GM19238 (cell line): ENCODE data around the gene IFITM2.
"Not testable (repeated sequence)": the region's sequence is repeated elsewhere in the genome, so short reads cannot be mapped to it uniquely, and the experiment has no call there.

Experiments
- DNase-seq: peaks from one replicate; pipeline ENCODE4 v3.0.0; 2011; ENCODE audit warnings: low spot score; ENCODE audit not compliant: insufficient read length

The IFITM2 gene

GRCh38 chr11:281486-282161 is 26.0 kb upstream of the IFITM2 start:
- no peak for DNase-seq

DNA sequence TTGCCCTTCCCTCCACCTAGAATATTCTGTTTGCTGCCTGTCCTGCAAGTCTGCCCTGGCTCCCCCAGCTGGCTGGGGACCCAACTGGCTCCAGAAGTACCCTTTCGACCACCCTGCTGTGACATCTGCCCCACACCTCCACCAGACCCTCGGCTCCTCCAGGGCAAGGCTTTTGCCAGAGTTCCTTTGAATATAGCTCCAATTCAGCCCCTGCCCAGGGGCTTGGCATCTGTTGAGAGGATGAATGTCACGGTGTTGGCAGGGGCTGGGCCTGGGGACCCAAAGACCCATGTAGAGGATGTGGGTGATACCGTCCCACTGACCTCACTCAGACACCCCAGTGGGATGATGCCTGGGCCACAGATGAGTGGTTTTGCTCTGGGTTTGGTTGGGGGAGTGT is 25.4 kb upstream of the IFITM2 start:
- no peak for DNase-seq

DNA sequence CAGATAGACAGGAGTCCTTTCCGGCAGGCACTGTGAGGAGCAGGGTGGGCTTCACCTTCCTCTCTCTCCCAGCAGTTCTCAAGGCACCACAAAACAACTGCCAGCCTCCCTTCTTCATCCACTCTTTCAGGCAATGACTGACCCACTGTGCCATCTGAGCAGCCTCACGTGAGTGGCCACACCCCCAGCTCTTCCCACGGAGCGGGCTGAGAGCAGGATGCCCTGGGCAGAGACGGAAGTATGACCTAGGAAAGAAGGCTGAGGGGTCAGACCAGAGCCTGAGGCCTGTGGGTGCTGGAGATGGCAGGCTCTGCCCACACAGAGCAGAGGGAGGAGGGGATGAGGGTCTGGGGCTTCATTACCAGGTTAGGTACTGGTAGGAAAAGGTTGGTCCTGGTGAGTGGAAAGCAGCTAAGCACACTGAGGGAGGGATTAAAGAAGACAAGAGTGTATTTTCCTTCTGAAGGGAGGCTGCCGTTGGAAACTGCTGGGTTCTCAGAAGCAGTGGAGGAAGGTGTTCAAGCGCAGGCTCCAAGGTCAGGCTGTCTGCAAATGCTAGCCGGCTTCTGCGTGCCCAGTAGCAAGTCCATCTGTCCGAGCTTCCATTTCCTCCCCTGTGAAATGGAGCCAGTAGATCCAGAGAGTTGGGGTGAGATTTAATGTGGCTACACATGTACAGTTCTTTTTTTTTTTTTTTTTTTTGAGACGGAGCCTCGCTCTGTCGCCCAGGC is 24.8 kb upstream of the IFITM2 start:
- no peak for DNase-seq

DNA sequence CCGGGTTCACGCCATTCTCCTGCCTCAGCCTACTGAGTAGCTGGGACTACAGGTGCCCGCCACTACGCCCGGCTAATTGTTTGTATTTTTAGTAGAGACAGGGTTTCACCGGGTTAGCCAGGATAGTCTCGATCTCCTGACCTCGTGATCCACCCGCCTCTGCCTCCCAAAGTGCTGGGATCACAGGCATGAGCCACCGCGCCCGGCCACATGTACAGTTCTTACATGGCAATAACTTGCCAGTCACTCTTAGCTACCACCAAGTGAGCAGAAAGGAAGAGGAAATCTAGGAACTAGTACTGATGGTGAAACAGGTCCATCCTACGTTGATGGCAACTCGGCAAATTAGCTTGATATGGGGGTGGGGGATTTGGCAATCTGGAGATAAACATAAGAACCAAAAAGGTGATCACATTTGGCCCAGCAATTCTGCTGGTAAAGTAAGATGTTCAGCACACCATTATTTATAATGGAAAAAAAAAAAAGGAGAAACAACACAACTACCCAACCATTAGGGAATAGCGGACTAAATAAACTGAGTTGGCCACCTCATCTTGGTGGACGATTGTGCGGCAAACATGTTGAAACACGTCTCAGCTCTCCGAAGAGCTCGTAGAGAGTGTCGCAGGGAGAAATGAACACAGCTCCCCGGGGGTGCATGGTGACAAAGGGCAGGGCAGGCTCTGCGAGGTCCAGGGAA is 24.1 kb upstream of the IFITM2 start:
- no peak for DNase-seq

- DNase-seq = peak; percentile 7
Observed at GRCh38 chr11:284105-285020, 23.3 kb upstream of the IFITM2 start.

GRCh38 chr11:285021-285893 is 22.4 kb upstream of the IFITM2 start:
- DNase-seq = no peak

- no peak for DNase-seq
Observed at GRCh38 chr11:285894-286220, 21.8 kb upstream of the IFITM2 start.

DNA sequence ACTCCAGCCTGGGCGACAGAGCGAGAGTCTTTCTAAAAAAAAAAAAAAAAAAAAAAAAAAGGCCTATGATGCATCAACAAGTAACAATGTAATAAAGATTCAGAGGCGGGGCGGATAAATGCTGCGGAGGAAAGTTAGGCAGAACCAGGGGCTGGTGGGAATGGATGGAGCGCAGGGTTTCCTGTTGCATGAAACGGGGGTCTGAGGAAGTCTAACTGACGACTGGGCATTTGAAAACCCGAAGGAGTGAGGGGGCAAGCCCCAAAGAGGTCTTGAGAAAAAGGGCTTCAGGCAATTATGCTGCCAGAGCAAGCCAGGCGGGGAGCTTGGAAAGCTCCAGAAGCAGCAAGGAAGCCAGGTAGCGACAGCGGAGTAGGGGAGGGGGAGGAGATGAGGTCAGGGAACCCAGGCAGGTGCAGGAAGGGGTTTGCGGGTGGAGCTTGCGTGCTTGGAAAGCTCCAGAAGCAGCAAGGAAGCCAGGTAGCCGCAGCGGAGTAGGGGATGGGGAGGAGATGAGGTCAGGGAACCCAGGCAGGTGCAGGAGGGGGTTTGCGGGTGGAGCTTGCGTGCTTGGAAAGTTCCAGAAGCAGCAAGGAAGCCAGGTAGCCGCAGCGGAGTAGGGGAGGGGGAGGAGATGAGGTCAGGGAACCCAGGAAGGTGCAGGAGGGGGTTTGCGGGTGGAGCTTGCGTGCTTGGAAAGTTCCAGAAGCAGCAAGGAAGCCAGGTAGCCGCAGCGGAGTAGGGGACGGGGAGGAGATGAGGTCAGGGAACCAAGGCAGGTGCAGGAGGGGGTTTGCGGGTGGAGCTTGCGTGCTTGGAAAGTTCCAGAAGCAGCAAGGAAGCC is 20.4 kb upstream of the IFITM2 start:
- not testable (repeated sequence) for DNase-seq

DNA sequence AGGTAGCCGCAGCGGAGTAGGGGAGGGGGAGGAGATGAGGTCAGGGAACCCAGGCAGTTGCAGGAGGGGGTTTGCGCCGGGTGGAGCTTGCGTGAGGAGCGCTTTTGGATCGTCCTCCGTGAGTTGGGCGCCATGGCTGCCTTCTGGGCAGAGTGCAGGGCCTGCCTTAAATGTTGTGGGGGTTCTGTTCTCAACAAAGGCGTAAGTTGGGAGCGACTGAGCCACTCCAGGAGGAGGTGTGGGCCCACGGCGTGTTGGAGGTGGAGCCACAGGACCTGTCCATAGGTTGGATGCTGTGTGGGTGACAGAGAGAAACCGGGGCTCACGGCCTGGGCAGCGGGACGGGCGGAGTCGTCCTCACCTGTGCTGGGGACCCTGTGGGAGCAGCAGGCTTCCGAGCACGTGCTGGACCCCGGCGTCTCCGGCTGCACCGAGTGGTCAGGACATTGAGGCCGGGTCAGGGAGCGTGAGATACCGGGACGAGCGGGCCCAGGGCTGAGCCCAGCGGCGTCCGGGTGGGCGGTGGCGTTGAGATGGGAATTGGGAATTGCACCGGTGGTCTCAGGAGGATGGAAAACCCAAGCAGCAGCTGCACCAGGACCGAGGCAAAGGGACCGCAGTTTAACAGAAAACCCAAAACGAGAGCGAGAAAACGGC is 19.7 kb upstream of the IFITM2 start:
- DNase-seq = no peak

- peak; percentile 96 for DNase-seq
Observed at GRCh38 chr11:288478-289397, 18.9 kb upstream of the IFITM2 start, which contains the start of gene PGGHG. Gene PGGHG, plus strand, starts transcription at chr11:289126. Its CDS starts 691 bp downstream, at chr11:289817.

DNA sequence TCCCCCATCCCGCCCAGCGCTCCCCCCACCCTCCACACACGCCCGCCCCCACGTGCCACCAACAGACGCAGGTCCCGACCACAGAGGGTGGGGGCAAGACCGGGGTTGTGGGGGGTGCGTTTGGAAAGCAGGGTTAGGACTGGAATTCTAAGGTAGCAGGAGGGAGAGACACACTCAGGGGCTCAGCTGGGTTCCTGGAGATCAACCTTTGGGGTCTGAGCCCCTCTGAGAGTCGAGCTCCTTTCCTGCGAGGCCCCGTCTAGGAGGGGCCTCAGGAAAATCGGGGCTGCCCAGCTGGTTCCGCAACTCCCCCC is 18.3 kb upstream of the IFITM2 start:
- no peak for DNase-seq

DNA sequence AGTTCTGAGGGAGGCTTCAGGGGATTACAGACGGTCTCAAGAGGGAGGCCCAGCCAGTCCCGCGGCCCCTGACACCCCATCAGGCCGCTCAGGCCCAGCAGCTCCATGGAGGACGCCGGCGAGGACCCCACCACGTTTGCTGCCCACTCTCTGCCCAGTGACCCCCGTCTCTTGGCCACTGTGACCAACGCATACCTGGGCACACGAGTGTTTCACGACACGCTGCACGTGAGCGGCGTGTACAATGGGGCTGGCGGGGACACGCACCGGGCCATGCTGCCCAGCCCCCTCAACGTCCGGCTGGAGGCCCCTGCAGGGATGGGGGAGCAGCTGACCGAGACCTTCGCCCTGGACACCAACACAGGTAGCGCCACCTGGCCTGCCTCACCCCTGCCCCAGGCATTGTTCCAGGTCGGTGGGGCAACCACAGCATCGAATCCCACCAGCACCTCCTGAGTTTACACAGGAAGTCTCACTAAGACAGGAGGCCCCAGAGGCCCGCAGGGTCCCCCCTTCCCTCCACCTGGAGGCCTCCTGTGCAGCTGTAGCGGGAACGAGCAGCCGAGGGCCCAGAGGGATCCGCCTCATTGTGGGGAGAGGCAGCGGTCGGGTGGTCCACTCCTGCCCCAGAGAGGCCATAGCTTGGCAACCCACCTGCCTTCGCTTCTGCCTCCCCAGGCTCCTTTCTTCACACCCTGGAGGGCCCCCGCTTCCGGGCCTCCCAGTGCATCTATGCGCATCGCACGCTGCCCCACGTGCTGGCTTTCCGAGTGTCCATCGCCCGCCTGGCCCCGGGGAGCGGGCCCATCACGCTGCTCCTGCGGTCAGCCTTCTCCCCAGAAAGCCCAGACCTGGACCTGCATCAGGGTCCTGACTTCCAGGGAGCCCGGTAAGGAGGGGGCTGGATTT is 17.6 kb upstream of the IFITM2 start:
- DNase-seq = no peak

DNA sequence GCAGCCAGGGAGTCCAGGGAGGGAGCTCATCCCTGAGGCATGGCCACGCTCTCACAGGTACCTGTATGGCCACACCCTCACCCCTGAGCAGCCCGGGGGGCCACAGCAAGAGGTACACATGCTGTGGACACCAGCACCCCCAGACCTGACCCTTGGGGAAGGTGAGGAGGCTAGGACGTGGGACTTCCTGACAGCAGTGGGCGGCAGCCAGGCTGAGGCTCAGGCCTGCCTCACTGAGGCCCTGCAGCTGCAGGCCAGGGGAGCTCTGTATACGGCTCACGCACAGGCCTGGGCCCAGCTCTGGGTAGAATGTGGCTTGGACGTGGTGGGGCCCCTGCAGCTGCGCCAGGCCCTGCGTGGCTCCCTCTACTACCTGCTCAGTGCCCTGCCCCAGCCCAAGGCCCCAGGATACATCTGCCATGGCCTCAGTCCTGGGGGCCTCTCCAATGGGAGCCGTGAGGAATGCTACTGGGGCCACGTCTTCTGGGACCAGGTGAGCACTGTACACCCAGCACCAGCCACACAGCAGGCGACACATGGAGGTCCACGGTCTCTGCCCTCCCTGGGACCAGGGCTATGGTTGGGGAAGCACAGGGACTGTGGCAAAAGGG is 16.9 kb upstream of the IFITM2 start:
- DNase-seq = no peak

- DNase-seq = no peak
Observed at GRCh38 chr11:291281-292210, 16.1 kb upstream of the IFITM2 start.
